Islet precursor cell (in vitro differentiated cells): ENCODE data around the gene GPSM1.

ENCODE experiments used
- DNase-seq: peaks from one replicate; pipeline ENCODE4 v3.0.0-alpha.2; 2018

Gene GPSM1

DNA sequence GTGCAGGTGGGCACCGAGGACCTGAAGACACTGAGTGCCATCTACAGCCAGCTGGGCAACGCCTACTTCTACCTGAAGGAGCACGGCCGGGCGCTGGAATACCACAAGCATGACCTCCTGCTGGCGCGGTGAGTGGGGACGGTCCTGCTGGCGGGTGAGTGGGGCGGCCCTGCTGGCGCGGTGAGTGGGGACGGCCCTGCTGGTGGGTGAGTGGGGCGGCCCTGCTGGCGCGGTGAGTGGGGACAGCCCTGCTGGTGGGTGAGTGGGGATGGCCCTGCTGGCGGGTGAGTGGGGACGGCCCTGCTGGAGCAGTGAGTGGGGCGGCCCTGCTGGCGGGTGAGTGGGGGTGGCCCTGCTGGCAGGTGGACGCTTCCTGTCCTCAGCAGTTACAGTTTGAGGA lies 7.2 kb downstream of the GPSM1 start:
- DNase-seq: no peak

DNA sequence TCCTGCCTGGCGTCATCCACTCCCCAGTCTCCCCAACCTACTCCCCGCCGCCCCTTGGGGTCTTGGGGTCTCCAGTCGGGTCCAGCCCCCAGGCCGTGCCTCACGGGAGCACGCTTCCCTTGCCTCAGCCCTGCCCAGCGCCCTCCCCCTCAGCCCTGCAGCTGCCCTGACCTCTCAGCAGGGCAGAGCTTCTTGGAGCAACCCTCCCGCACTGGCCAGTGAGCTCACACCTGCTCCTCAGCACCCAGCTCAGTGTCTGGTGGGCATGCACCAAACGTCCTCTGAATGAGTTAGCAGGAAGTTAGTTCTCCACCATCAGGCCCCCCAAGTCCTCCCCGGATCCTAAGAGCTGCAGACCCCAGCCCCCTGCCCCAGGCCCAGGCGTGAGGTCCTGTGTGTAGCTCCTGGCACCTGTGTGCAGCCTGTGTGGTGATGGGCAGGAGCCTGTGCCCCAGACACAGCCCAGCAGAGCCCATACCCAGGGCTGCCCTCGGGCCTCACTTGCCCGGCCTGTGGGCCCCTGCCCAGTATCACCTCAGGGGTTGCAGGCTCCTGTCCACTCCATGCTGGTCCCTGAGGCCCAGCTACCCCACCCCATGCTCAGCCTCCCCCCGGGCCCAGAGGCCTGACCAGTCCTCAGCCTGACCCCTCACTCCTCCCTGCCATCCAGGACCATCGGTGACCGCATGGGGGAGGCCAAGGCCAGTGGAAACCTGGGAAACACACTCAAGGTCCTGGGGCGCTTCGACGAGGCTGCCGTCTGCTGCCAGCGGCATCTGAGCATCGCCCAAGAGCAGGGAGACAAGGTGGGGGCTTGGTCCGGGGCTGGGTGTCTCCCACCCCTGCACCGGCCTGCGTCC lies 8.2 kb downstream of the GPSM1 start:
- no peak for DNase-seq

DNA sequence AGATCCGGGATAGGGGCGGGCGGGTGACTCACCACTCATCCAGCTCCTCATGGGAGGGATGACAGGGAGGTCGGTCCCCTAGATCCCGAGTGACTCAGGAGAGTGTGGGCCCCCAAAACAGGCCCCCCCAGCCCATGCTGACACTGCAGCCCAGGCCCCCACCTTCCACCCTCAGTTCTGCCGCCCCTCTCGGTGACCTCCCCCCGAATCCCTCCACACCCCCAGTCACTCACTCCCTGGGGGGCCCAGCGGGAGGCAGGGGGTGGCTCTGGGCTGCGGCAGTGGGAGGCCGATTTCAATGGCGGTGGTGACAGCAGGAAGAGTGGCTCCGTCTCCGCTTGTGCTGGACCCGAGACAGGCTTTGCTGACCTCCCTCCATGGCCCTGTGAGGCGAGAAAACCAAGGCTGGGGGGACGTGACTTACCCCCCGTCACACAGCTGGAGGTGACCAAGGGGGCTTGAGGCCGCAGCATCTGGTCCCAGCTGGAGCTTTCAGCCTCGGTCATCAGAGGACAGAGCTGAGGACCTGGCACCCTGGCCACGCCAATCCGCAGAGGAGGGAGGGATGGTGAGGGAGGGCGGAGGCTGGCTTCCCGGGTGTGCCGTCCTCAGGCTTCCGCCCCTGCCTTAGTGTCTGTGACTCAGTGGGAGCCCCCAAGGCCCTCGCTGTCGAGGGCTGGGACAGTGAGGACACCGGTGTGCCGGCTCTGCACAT lies 9.0 kb downstream of the GPSM1 start:
- DNase-seq: no peak

DNA sequence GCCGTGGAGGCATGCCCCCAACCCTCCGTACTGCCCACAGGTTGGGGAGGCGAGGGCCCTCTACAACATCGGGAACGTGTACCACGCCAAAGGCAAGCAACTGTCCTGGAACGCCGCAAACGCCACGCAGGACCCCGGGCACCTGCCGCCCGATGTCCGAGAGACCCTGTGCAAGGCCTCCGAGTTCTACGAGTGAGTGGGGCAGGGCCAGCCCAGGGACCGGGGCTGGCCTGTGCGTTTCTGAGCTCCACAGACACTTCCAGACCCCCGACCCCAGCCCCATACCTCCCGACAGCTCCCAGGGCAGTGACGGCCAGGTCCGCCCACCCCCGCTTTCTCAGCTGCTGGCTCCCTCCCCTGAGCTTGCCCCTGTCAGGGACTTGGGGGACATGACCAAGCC lies 9.5 kb downstream of the GPSM1 start:
- no peak for DNase-seq

DNA sequence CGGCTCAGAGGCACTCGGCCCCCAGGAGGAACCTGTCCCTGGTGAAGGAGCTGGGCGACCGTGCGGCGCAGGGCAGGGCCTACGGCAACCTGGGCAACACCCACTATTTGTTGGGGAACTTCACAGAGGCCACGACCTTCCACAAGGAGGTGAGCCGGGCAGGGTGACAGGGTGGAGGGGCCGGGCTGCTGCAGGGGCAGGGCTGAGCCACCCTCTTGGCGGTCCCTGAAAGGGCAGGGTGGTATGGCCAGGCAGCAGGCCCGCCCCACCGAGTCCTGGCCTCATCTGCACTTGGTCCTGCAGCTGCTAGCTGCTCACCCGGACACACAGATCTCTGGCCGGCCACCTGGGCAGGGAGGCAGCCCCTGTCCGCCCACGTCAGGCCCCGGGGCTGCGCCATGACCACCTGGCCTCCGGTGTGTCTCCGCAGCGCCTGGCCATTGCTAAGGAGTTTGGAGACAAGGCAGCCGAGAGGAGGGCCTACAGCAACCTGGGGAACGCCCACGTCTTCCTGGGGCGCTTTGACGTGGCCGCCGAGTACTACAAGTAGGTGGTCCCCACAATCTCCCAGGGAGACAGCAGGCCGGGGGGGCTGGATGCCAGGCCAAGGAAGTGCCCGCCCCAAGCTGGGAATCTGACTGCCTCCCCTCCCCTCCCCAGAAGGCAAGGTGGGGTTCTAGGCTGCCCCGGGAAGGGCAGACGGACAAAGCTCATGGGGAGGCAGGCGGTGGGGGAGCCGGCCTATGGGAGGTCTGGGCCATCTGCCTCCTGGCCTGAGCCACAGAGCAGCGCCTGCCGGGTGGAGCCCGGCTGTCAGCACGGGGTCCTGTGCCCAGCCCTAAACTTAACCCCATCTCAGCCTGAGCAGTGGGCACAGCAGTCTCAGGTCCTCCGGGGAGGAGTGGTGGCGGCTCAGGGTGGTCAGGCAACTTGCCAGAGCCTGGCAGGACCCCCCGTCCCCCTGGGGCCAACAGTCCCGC lies 10.4 kb downstream of the GPSM1 start:
- no peak for DNase-seq

DNA sequence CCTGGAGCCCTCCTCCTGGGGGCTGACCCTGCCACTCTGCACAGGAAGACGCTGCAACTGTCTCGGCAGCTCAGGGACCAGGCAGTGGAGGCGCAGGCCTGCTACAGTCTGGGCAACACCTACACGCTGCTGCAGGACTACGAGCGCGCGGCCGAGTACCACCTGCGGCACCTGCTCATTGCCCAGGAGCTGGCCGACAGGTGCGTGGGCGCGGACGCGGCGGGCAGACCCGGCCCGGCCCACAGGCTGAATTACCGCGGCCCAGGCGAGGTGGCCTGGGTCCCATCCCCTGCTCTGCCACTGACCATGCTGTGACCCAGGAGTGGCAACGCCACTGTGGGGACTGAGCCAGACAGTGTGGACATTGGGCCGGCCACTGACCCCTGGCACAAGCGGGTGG lies 11.2 kb downstream of the GPSM1 start:
- DNase-seq: no peak

DNA sequence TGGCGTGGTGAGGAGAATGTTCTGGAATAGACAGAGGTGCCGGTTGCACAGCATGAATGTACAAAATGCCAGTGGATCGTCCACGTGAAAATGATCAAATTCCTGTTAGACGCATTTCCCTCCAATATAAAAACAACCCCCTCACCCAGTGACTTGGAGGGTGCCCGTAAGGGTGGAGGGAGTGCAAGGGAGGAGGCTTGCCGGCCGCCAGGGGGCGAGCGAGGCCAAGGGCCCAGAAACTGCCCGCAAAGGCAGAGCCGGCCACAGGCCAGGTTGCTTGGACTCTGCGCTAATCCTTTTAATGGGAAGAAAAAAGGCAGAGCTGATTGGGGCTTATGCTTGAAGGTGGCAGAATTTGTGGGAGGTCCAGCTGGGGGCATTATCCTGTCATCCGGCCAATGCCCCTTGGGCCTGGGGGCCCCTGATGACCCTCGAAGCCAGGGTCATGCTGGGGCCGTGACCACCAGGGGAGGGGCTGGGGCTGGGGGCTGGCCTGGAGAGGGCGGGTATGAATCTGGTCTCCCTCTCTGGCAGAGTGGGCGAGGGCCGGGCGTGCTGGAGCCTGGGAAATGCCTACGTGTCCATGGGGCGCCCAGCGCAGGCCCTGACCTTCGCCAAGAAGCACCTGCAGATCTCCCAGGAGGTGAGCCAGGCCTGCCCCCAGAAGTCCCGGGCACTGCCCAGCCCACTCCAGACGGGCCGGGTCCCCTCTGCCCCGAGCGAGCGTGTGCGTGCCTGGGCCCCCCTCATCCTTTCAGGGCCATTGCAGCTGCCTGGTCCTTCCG lies 12.0 kb downstream of the GPSM1 start:
- DNase-seq: peak; percentile 86

DNA sequence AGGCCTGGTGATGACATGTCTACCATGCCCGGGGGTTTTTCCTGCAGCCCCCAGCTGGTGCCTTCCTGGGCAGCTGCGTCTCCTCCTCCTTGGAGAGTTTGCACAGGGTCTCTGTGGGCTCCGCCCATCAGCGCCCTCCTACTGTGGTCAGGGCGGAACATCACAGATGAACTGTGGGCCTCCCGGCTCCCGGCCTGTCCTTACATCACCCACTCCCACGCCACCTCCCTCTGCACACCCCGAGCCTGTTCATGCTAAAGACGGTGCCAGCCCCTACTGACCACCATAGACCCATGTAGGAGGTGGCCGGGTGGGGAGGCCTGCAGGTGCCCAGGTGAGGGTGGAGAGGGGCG lies 12.6 kb downstream of the GPSM1 start:
- DNase-seq: no peak

DNA sequence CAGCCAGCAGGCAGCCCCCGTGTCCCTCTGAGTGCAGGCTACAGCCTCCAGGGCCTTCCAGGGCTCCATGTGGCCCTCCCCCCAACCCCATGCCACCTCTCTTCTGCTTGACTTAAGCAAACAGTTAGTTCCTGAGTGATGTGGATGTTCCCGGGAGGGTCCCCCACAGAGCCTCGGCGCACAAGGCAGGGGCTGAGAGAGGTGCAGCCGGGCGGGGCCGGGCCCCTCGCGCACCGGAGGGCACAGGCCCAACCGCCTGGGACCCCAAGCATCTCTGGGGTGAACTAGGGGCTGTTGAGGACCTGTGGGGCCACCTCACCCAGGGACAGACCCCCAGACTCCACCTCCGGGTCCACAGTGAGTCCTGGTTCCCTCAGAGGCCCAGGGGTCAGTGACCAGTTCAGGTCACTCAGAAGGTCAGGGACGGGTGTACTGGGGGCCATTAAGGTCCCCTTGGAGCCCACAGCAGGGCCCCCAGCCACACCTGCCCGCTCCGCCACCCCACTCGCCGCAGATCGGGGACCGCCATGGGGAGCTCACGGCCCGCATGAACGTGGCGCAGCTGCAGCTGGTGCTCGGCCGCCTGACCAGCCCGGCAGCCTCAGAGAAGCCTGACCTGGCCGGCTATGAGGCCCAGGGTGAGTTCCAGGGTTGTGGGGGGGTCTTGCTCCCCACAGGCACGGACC lies 13.2 kb downstream of the GPSM1 start:
- DNase-seq: no peak

DNA sequence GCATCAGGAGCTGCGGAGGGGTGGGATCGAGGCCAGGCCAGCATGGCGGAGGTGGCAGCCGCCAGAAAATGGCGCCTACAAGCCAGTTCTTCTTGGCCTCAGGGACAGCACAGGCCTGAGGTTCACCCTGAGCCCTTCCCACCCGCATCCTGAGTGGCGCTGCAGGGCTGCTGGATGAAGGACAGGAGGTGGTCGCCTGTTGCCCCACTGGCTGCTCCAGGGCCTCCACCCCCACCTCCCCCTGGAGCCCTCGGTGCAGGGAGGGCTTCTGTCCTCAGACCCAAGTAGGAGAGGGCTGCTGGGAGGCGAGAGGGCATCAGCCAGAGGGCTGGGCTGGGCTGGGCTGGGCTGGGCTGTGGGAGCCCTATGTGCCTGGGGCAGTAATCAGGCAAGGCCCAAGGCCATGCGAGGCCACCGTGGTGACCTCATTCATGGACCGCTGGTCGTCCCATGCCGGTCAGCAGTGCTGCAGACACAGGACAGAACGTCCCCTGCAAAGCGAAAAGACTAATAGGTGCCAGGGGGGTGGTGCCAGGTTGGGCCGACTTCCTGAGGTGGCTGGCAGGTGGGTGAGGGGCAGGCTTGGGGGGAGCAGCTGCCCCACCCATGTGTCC lies 13.8 kb downstream of the GPSM1 start:
- no peak for DNase-seq

DNA sequence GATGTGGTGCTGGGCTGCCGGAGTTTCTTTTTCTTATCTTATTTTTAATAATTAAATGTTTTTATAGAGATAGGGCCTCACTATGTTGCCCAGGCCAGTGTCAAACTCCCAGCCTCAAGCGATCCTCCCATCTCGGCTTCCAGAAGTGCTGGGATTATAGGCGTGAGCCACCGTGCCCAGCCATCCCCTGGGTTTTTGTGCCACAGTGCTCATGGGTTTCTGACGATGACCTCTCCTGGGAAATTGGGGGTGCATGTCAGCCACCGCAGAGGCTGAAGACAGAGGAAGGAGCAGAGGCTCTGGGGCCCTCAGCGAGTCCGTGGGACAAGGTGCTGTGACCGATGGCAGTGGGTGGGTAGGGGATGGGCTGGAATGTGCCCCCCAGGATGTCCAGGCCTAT lies 14.4 kb downstream of the GPSM1 start:
- DNase-seq: no peak

DNA sequence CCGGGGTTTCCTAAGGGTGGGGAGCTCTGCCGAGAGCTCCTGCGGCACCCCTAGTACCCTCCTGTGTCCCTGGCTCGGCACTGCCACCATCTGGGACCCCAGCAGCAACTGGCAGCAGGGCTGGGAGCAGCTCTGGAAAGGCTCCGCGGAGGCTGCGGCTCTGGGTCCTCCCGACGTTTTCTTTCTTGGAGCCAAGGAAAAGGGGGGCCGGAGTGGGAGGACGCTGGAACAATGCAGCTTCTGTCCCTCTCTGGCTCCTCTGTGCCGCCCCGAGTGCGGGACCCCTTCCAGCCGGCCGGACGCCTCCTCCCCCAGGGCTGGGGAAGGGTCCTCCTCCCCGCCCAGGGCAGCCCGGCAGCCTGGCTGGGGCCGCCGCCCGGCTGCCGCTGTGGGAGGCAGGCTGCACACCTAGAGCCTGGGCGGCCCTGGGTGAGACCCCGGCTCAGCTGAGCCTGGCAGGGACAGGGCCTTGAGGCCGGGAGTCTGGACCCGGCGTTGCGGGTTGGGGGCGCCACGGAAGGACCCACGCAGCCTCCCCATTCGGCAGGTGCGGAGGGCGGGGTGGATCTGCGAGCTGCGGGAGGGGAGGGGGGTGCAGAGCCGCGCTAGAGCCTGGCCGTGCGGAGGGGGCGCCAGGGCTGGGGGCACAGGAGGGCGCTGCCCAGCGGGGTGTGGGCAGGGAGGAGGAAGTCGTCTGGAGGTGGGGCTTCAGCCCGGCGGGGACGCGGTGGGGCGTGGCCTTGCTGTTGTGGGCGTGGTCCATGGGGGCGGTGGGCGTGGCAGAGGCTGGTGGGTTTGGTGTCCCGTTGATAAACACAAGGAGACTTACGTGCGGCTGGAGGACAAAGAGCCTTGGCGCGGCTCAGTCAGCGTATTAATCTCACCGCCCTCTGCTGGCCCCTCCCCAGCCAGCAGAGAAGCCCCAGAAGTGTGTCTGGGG lies 15.1 kb downstream of the GPSM1 start:
- peak; percentile 95 for DNase-seq

DNA sequence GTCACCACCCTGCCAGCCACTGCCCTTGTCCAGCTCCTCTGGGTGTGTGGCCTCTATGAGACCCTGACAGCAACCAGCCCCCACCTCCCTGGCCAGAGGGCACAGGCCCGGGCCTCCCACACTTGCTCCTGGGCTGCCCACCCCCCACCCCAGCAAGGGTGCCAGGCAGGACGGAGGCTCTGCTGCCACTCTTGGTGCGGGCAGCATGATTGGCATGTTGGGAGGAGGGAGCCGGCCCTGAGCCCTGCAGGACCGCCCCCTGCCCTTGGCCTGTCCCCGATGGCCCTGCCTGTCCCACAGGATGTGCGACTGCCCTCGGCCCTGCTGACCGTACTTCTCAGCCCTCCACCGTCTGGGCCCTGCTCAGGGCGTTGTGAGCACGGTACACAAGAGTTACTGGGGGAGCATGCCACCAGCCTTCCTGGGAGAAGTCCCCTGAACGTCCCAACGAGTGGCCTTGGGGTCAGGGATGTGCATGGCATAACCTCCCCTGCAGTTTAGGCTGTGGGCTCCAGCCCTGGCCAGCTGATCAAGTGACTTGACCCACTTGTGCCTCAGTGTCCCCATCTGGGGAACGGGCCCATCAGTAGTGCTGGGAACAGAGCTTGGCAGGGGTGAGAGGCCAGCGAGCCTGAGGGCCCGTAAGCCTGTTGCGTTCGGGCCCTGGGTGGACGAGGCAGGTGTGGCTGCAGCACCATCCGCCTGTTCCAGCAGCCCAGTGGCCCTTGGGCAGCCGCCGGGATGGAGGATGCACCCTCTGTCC lies 16.0 kb downstream of the GPSM1 start:
- no peak for DNase-seq

DNA sequence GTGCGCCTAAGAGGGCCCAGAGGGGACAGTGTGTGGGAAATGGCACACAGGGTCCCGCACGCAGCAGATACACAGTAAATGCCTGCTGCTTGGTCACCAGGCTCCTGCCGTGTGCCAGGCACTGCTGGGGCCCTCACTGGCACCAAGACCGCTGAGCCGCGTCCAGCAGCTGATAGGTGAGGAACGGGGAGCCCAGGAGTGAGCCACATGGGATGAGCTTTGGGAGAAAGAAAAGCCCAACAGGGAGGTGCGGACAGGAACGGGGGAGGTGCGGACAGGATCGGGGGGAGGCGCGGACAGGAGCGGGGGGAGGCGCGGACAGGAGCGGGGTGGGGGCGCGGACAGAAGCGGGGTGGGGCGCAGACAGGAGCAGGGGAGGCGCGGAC lies 16.5 kb downstream of the GPSM1 start:
- no peak for DNase-seq

DNA sequence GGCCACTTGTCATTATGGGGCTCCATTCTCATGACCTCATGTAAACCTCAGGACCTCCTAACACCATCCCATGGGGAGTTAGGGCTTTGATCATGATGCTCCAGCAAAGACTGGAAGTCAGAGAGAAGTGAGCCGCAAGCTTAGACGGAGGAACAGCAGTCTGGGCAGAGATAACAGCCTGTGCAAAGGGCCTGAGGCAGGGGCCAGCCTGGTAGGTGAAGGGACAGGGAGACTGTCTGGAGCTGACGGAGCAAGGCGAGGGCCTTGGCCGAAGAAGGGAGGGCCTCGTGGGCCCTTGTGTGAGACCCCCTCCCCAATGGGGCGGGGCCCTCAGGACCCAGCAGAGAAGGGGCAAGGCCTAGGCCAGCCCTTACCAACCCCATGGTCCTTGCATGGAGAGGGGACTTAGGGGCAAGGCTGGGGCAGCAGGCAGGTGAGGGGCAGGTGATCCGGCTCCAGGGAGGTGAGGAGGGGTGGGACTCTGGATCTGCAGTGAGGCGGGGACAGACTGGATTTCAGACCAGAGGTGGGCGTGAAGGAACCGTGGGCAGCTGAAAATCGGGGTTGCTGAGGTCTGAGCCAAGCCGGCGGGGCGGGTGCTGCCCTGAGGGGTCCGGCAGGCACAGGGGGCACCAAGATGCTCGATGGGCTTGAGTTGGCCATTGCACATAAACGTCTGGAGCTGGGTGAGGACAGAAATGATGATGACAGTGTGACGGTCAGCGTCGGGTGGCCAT lies 17.4 kb downstream of the GPSM1 start:
- DNase-seq: no peak

DNA sequence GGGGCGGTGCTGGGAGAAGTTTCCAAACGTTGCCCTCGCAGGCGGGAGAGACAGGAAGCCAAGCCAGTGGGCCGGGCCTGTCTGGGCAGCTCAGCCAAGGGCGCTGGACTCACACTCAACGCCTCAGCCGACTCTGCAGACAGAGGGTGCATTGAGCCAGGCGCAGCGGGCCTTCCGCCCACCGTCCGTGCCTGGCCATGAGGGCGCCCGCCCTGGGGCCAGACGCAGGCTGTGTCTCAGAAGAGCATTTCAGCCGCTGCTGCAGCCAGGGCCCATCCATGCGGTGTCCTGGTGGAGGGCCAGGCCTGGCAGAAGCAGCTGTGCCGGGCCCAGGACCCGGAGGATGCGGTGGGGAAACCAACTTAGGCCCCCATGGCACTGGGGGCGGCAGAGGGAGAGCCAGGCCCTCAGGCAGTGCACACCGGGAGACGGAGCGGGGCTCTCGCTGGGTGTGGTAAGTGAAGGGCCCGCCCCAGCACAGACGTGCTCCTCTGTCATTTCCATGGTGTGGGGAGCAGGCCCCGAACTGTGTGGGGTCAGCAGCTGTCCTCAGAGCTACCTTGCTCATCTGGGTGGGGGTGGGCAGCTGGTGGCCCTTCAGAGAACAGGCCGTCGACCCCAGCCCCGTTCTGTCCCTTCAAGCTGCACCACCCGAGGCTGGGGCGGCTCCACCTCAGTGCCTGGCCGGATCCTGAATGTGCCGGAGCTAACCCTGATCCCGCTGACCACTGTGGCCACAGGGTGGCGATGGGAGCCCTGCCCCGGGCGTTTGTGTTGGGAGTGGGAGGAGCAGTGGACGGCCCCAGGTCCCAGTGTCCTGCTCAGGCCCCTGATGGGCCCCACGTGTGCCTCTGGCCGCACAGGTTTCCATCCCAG lies 18.2 kb downstream of the GPSM1 start:
- DNase-seq: peak; percentile 92

DNA sequence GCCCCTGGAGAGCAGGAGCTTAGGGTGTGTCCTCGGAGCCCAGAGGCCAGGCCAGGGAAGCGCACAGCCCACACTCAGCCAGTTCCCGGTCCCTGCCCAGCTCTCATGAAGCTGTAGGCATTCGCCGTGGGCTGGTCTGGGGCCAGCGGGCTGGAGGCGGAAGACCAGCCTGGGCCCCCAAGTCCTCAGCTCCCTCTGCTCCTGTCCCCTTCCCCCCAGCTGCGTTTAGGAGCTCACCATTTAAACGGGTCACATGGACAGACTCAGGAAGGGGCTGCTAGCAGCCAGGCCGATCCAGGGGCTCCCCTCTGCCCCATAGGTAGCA lies 18.8 kb downstream of the GPSM1 start:
- no peak for DNase-seq

DNA sequence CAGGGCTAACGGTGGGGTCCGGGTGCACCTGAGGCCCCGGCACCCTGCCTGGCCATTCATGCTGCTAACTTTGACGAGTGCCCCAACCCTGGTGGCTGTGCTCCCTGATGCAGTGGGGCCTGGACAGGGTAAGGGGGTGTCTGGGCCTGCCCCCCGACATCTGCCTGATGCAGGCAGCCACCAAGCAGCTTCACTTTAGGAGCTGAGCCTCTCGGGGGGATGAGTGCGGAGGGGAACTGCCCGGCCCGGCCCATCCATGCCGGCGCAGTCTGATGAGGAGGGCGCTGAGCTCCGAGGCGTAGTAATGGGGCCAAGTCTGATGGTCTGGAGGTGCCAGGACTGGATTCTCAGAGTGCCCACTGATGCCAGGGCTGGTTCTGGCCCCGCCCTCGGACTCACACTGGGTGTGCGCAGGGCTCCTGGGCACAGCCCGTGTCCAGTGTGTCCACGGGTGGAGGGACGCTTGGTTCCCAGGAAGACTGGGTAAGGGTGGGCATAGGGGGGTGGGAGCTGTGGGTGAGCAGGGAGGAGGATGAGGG lies 19.7 kb downstream of the GPSM1 start:
- DNase-seq: no peak
